Measurements from ENCODE around the gene GABRA4.

GABRA4 gene

GRCh38 chr4:46979726-46980125 is 13.7 kb downstream of the GABRA4 start:
- TF ChIP-seq CTCF (IDR thresholded peaks at IDR 0.05; ENCODE audit: low read depth, low read length): no peak
- no peak overlapping the region for H3K4me3 ChIP-seq (ENCODE audit: low read depth, low read length)

DNA sequence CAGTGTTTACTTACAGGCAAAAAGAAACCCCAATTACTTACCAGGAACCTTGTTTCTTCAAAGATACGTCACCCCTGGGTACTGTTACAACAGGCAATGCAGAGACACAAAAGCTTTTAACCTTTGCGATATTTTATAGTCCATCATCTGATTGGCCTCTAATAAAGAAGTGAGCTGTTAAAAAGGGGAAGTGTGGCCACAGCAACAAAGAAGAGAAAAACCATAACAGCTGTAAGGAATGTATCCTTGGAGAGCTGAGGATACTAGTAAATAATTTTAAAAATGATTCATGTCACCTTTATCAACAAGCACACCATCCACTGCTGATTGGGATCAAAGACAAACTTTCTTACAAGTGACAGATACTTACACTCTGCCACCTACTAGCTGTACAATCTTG is 14.1 kb downstream of the GABRA4 start:
- no peak for TF ChIP-seq CTCF (IDR thresholded peaks at IDR 0.05; ENCODE audit: low read depth, low read length)
- no peak overlapping the region for H3K4me3 ChIP-seq (ENCODE audit: low read depth, low read length)

GRCh38 chr4:46977245-46977644 is 16.1 kb downstream of the GABRA4 start:
- H3K4me3 ChIP-seq (ENCODE audit: low read depth, low read length): no peak overlapping the region
- TF ChIP-seq CTCF (IDR thresholded peaks at IDR 0.05; ENCODE audit: low read depth, low read length): no peak

- TF ChIP-seq CTCF (IDR thresholded peaks at IDR 0.05; ENCODE audit: low read depth, low read length): no peak
- H3K4me3 ChIP-seq (ENCODE audit: low read depth, low read length): no peak overlapping the region
Observed at GRCh38 chr4:46975812-46976553, 17.4 kb downstream of the GABRA4 start.

DNA sequence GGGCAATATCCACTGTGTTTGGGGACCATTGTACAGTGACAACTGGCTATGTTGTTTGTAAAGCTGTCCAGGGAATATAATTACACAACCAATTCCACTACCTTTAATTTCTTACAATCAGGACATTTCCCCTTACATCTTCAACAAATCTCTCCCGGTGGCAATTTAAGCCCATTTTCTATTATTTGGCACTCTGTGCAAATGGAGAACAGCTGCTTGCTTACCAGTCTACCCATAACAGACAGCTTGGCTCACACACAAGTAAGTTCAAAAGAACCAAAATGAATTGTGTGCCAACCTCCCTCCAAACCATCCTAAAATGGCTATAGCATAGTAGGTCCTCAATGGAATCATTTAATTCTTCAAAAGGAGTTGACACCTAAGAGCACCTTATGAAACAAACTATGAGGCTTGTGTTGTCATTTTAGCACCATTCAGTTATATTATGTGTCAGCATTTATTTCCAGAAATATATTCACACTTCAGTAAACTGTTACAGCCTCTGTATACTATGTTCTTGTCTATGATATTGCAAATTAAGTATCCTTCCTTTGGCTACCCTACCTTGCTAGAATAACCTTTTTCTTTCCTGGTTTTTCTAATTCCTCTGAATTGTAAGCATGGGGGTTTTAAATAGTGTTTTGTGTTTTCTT is 18.4 kb downstream of the GABRA4 start:
- H3K4me3 ChIP-seq (ENCODE audit: low read depth, low read length): no peak overlapping the region
- TF ChIP-seq CTCF (IDR thresholded peaks at IDR 0.05; ENCODE audit: low read depth, low read length): no peak

DNA sequence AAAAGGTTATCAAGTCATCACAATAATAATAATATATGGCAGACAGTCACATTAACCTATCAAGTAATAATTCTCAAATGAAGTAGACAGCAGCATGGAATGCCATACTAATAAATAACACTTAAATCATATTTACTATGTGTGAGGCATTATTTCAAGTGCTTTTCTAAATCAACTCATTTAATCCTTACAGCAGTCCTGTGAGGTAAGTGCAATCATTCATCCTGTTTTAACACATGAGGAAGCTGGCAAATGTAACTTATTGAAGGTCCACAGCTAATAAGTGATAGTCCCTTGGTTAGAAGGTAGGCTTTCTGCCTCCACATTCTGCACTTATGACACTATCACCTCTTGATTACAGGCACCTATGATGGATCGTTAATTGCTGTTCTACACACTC is 24.5 kb downstream of the GABRA4 start:
- no peak for TF ChIP-seq CTCF (IDR thresholded peaks at IDR 0.05; ENCODE audit: low read depth, low read length)
- no peak overlapping the region for H3K4me3 ChIP-seq (ENCODE audit: low read depth, low read length)

GRCh38 chr4:46967631-46968030 is 25.8 kb downstream of the GABRA4 start:
- H3K4me3 ChIP-seq (ENCODE audit: low read depth, low read length): no peak overlapping the region
- TF ChIP-seq CTCF (IDR thresholded peaks at IDR 0.05; ENCODE audit: low read depth, low read length): no peak

Data from WI38 (cell line).